ENCODE data around the gene SERINC4.

GRCh38 chr15:43776101-43776717, 23.8 kb downstream of the SERINC4 start:
- TF ChIP-seq POLR2A (IDR thresholded peaks at IDR 0.05) (no peak), EP300 (IDR thresholded peaks at IDR 0.05) (no peak)
